ENCODE results near the gene LRRC2. TPM values are rescaled to one million over a fixed set of nuclear protein-coding genes. Genes with fewer than 3 reads are reported as not detected.

LRRC2 gene
- total and polyA plus RNA-seq, 2 experiments from 2014 or later, result 0.60 to 4.4 TPM

DNA sequence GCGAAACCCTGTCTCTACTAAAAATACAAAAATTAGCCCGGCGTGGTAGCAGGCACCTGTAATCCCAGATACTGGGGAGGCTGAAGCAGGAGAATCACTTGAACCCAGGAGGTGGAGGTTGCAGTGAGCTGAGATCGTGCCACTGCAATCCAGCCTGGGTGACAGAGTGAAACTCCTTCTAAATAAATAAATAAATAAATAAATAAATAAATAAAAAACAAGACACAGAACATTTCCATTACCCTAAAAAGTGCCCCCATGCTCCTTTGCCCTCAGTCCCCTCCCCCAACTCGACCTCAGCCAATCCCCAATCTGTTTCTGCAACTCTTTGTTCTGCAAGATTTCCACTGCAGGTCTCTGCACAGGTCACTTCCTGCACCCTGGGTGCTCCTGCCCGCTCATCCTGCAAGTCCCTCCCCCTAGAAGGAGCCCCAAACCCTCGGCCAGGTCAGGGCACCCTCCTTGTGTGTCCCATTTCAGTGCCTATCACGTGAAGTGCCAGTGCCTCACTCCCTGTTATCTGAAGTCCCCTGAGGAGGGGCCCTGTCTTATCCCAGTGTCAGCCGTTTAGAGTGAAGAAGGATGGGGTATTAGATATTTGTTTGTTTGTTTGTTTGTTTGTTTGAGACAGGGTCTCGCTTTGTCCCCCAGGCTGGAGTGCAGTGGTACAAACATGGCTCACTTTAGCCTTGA lies 47.4 kb upstream of the LRRC2 start:
- Histone ChIP-seq H3K36me3 (replicated peaks; ENCODE audit: insufficient read depth, low read depth) (no peaks in the 10 kb centered on the region), H3K9me2 (replicated peaks; ENCODE audit: insufficient read depth) (no peaks in the 10 kb centered on the region), H3K27ac (no peak overlapping the region), H3K4me2 (no peak overlapping the region), H3K27me3 (no peaks in the 10 kb centered on the region), H3K79me2 (no peaks in the 10 kb centered on the region), H3K9me3 (ENCODE audit: low read depth) (no peaks in the 10 kb centered on the region), H3K4me3 (no peak overlapping the region), H3K4me1 (ENCODE audit: insufficient read depth) (peaks cover 11% of the 10 kb centered on the region), H2AFZ (no peak overlapping the region), H4K20me1 (ENCODE audit: insufficient read depth, poor library complexity, severe bottlenecking) (no peaks in the 10 kb centered on the region)
- no peak for DNase-seq (ENCODE audit: low spot score)
- WGBS (ENCODE audit: low lambda C conversion rate, missing lambda C conversion rate), result 79% methylated on average over 10 of the region's 10 CpGs
- no peak for TF ChIP-seq EZH2phosphoT487 (IDR thresholded peaks at IDR 0.05; ENCODE audit: low read depth, severe bottlenecking, unreplicated experiment)

DNA sequence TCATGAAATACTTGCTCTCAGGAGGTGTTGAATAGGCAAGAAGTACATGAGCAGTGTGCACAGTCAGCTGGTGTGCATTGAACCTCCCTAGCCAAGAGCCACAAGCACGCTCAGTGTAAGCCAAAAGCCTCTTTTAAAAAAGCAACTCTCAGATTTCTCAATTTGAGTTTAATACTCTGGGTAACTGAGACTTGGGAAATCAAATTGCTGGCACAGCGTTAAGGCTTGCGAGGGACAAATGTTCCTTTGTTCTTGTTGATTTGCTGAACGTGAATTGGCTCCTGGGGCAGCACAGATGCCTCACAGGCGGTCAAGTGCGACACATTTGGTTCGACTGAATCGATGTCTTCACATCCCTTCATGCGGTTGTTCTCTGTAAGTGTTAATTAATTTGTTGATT lies 46.2 kb upstream of the LRRC2 start, which contains the start of gene FAM240A:
FAM240A (plus strand) TSS at position 202 of the 400 bp plus-strand sequence; CDS start at position 361, 159 bp downstream.
- no peaks in the 10 kb centered on the region for H3K79me2 ChIP-seq
- no peaks in the 10 kb centered on the region for H3K36me3 ChIP-seq (replicated peaks; ENCODE audit: insufficient read depth, low read depth)
- no peak within 1 kb of the TSS for H2AFZ ChIP-seq
- H3K9me3 ChIP-seq (ENCODE audit: low read depth), result no peaks in the 10 kb centered on the region
- no peak within 1 kb of the TSS for H3K4me2 ChIP-seq
- H3K9me2 ChIP-seq (replicated peaks; ENCODE audit: insufficient read depth), result no peaks in the 10 kb centered on the region
- WGBS (ENCODE audit: low lambda C conversion rate, missing lambda C conversion rate), result 80% methylated on average over 9 of the region's 9 CpGs
- peaks cover 11% of the 10 kb centered on the region for H3K4me1 ChIP-seq (ENCODE audit: insufficient read depth)
- no peak within 1 kb of the TSS for H3K4me3 ChIP-seq
- H3K27me3 ChIP-seq, result no peaks in the 10 kb centered on the region
- H3K27ac ChIP-seq, result no peak within 1 kb of the TSS
- no peaks in the 10 kb centered on the region for H4K20me1 ChIP-seq (ENCODE audit: insufficient read depth, poor library complexity, severe bottlenecking)
- DNase-seq (ENCODE audit: low spot score), result no peak
- TF ChIP-seq EZH2phosphoT487 (IDR thresholded peaks at IDR 0.05; ENCODE audit: low read depth, severe bottlenecking, unreplicated experiment), result no peak
- TF ChIP-seq, protein P1, sequence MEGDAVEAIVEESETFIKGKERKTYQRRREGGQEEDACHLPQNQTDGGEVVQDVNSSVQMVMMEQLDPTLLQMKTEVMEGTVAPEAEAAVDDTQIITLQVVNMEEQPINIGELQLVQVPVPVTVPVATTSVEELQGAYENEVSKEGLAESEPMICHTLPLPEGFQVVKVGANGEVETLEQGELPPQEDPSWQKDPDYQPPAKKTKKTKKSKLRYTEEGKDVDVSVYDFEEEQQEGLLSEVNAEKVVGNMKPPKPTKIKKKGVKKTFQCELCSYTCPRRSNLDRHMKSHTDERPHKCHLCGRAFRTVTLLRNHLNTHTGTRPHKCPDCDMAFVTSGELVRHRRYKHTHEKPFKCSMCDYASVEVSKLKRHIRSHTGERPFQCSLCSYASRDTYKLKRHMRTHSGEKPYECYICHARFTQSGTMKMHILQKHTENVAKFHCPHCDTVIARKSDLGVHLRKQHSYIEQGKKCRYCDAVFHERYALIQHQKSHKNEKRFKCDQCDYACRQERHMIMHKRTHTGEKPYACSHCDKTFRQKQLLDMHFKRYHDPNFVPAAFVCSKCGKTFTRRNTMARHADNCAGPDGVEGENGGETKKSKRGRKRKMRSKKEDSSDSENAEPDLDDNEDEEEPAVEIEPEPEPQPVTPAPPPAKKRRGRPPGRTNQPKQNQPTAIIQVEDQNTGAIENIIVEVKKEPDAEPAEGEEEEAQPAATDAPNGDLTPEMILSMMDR (IDR thresholded peaks at IDR 0.05; ENCODE audit: poor library complexity), result no peak
- TF ChIP-seq EZH2 (IDR thresholded peaks at IDR 0.05; ENCODE audit: borderline replicate concordance), result no peak

DNA sequence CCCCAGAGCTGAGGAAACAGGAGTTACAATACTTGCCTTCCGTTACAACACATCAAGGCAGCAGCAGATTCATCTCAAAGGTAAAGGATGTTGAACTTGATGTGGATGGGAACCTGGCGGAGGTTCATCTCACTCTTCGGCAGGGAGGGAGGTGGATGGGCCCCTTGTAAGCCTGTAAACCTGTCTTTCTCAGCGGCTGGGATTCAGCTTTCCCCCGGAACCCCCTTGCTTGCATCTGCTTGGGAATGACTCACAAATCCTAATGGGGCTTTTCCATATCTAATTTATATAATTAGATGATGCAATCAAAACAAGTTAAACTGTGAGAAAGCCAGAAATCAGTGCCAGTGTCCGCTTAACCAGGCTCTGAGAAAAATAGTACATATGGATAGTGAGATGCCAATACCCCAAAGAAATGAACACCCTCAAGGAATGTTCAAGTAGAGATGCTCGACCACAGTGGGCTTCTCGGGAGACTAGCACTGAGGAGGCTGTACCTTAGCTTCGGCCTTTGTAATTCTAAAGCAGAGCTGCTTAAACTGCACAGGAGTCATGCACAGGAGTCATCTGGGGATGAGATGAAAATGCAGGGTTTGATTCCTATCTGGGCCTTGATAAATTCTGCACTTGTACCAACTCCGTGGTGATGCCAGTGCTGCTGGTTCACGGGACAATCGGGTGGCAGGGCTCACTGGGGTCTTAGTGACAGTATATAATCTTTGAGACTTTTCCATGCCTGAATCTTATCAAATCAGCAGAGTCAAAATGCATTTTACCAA lies 44.0 kb upstream of the LRRC2 start:
- 77% methylated on average over 12 of the region's 12 CpGs for WGBS (ENCODE audit: low lambda C conversion rate, missing lambda C conversion rate)
- no peaks in the 10 kb centered on the region for H3K36me3 ChIP-seq (replicated peaks; ENCODE audit: insufficient read depth, low read depth)
- H3K27ac ChIP-seq, result no peak overlapping the region
- H3K27me3 ChIP-seq, result no peaks in the 10 kb centered on the region
- H3K9me3 ChIP-seq (ENCODE audit: low read depth), result no peaks in the 10 kb centered on the region
- no peaks in the 10 kb centered on the region for H3K9me2 ChIP-seq (replicated peaks; ENCODE audit: insufficient read depth)
- no peak overlapping the region for H3K4me2 ChIP-seq
- H3K4me1 ChIP-seq (ENCODE audit: insufficient read depth), result peaks cover 11% of the 10 kb centered on the region
- no peak for DNase-seq (ENCODE audit: low spot score)
- TF ChIP-seq, protein P1 (IDR thresholded peaks at IDR 0.05; ENCODE audit: poor library complexity), result no peak
- TF ChIP-seq EZH2 (IDR thresholded peaks at IDR 0.05; ENCODE audit: borderline replicate concordance) (no peak), EZH2phosphoT487 (IDR thresholded peaks at IDR 0.05; ENCODE audit: low read depth, severe bottlenecking, unreplicated experiment) (no peak)
- no peak overlapping the region for H2AFZ ChIP-seq
- H4K20me1 ChIP-seq (ENCODE audit: insufficient read depth, poor library complexity, severe bottlenecking), result no peaks in the 10 kb centered on the region
- no peak overlapping the region for H3K4me3 ChIP-seq
- no peaks in the 10 kb centered on the region for H3K79me2 ChIP-seq

DNA sequence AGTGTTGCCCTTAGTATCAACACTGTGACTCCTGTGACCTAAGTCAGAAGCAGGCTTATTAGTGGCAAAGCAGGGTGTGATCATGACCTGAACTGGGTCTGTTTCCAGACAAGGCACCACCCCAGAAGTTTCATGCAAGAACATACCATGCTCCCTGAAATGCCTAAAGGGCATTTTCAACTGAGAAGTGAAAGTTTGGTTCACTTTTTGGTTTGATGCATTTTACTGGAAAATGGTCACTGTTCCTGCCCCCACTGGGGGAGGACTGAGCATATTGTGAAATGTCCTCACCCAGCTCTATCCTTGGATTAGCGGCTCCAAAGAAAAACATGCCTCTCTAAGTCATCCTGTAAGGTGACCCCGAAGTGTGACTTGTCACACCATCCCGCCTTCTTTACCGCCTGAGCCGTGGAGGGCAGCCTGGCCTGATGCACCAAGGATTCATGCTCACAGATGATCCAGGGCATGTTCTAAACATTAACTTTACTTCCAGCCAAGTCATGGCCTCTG lies 43.2 kb upstream of the LRRC2 start:
- no peaks in the 10 kb centered on the region for H3K9me3 ChIP-seq (ENCODE audit: low read depth)
- no peaks in the 10 kb centered on the region for H3K9me2 ChIP-seq (replicated peaks; ENCODE audit: insufficient read depth)
- TF ChIP-seq EZH2 (IDR thresholded peaks at IDR 0.05; ENCODE audit: borderline replicate concordance) (no peak), EZH2phosphoT487 (IDR thresholded peaks at IDR 0.05; ENCODE audit: low read depth, severe bottlenecking, unreplicated experiment) (no peak)
- TF ChIP-seq, protein P1 (IDR thresholded peaks at IDR 0.05; ENCODE audit: poor library complexity), result no peak
- H3K36me3 ChIP-seq (replicated peaks; ENCODE audit: insufficient read depth, low read depth), result no peaks in the 10 kb centered on the region
- H3K27ac ChIP-seq, result no peak overlapping the region
- no peak overlapping the region for H2AFZ ChIP-seq
- H3K79me2 ChIP-seq, result no peaks in the 10 kb centered on the region
- no peak for DNase-seq (ENCODE audit: low spot score)
- 59% methylated on average over 5 of the region's 5 CpGs for WGBS (ENCODE audit: low lambda C conversion rate, missing lambda C conversion rate)
- H3K4me1 ChIP-seq (ENCODE audit: insufficient read depth), result peaks cover 11% of the 10 kb centered on the region
- H4K20me1 ChIP-seq (ENCODE audit: insufficient read depth, poor library complexity, severe bottlenecking), result no peaks in the 10 kb centered on the region
- no peaks in the 10 kb centered on the region for H3K27me3 ChIP-seq
- H3K4me2 ChIP-seq, result no peak overlapping the region
- no peak overlapping the region for H3K4me3 ChIP-seq
